GM10847 (cell line): ENCODE data around the gene BARHL2.

Experiments
- POLR2A ChIP-seq: IDR thresholded peaks from 2 replicates; pipeline ENCODE4 v1.6.1; 2011; ENCODE audit not compliant: insufficient read length; ENCODE audit errors: extremely low read depth

Gene BARHL2

DNA sequence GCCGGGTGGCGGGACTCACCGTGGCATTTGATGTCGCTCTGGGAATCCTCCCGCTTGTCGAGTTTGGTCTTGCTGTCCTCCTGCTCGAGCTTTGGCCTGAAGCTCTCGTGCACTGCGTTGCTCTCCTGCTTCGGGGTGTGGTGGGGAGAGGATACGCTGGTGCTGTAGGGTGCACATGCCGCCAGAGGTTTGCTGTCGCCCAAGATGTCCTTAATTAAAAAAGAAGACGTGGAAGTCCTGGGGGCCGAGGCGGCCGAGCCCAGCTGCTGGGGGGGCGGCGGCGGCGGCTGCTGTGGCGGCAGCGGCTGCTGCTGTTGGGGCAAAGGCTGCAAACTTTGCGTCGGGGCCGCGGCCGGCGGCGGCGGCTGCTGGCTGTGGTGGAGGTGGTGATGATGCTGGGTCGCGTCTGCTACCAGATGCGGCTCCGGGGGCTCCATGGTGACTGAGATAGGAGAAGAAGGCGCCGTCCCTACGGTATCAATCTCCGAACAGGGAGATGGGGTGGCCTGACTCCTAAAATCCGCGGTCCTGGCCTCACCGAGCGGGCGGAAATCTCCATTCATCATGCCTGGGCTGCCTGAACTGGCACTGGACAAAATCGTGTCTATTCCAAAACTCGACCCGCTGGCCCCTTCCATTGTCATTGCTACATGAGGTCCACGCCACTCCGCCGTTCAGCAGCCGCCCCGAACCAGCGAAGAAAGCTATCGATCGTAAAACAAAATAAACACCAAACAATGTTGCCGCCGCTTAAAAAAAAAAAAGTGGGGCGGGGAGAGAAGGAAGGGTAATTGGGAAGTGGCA is at the start of gene BARHL2:
TSS of gene BARHL2 (minus strand) at position 751 of the 804 bp plus-strand sequence. CDS start at position 644, 107 bp downstream.
- TF ChIP-seq POLR2A = no peak

DNA sequence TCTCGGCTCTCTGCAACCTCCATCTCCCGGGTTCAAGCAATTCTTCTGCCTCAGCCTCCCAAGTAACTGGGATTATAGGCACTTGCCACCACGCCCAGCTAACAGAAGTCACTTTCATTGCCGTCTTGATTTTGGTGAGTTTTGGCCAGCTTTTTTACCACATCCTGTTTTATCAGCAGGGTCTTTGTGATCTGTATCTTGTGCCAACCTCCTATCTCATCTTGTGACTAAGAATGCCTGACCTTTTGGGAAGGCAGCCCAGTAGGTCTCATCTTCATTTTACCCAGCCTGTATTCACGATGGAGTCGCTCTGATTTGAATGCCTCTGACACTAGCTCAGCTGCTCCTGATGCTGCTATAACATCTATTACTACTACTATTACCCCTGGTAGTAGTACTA is 46.8 kb upstream of the BARHL2 start:
- no peak for TF ChIP-seq POLR2A

DNA sequence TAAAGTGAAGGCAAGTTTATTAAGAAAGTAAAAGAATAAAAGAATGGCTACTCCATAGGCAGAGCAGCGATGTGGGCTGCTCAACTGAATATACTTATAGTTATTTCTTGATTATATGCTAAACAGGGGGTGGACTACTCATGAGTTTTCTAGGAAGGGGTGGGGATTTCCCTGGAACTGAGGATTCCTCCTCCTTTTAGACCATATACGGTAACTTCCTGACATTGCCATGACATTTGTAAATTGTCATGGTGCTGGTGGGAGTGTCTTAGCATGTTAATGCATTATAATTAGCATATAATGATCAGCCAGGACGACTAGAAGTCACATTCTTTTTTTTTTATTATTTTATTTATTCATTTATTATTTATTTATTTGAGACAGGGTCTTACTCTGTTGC is 46.4 kb upstream of the BARHL2 start:
- TF ChIP-seq POLR2A = no peak

DNA sequence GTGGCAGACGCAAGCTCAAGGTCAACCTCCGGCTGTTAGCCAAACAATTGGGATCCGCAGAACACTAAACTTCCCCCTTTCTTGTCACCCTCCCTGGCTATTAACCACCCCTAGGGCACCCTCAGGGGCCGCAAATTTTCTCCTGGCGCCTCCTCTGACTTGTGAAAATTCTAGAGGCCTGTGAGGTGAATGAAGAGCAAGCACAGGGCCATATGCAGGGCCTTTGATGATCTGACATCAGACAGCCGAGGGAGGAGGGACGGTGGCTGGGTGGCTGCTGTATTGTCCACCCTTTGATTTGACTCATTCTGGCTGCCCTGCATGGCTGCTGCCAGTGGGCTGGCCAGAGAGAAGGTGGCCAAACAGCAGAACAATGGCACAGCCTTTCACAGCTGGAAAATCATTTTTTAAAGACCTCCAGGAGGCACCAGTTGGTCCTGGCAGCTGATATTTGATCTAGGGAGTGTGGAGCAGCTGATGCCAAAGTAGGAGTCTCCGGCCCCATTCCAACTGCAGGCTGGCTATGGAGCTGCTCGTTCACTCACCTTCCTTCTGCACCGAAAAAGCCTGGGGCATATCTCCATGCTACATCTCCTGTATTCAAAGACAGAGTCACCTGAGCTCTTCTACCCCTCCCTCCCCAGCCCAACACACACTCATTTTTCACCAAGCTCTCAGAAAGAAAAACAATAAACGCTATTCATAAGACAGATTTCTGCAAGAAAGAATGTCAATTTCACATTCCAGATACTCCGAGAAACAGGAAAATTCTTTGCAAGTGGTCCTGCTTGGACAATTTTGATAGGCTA is 44.9 kb upstream of the BARHL2 start:
- TF ChIP-seq POLR2A = no peak

DNA sequence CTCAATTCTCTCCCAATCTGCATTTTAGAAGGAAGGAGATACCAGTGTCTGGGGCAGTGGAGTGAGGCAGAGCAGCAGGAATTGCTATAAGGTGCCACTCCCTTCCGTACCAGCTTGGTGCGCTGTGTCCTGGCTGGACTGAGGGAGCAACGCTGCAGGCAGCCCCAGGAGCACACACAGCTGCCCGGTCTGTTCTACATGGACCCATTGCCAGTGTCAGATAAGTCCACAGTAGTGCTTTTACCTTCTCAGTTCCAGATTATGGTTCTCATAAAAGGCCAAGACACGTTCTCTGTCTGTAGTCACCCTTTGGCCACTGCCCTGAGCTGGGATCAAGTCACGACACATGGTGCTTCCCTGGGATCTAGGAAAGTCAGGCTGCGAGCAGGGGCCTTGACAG is 44.1 kb upstream of the BARHL2 start:
- no peak for TF ChIP-seq POLR2A

DNA sequence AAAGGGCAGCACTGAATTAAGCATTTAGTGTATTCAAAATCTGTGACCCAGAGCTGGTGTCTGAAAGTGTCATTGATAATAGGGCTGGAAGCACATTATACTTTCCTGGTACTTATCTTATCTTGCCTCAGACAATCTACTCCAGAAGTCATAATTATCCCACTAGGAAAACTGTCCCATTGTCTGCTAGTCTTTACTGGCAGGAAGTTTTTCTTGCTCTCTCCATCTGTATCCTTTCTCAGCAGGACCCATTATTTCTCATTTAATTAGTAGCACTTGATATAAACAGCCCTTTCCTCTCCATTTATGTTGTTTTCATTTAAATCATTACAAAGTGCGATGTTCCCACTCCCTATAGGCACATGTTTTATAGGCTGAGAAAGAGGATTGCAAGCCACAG is 36.5 kb upstream of the BARHL2 start:
- TF ChIP-seq POLR2A = no peak

DNA sequence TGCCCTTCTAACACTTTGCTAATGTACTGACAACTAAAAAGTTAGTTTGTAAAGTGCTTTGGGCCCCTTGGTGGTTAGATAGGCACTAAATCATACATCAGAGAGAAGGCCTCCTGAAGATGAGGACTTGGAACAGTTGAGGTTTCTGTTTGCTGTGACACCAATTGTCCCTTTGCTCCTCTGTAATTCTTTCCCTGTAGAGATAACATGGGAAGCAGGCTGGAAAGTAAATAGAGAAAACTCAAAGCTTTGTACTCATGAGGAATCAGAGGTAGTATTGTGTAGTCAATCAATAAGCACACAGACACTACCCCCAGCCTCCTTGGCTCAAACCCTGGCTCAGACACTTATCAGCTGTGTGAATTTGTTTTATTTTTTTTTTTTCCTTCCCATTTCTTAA is 31.6 kb upstream of the BARHL2 start:
- TF ChIP-seq POLR2A = no peak

DNA sequence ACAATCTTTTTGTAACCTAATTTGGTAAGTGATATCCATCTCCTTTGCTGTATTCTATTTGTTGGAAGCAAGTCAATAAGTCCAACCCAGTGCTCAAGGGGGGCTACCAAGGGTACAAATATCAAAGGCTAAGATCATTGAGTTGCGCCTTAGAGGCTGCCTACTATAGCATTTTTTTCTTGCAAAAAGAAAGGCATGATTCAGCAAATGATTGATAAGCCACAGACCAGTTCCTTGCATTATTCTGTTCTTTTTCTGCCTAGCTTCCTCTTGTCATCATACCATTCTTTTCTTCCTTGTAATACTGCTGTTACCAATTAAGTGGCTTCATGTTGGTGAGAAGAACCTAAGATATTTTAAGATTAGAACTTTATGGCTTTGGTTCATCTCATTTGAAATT is 29.8 kb upstream of the BARHL2 start:
- no peak for TF ChIP-seq POLR2A

DNA sequence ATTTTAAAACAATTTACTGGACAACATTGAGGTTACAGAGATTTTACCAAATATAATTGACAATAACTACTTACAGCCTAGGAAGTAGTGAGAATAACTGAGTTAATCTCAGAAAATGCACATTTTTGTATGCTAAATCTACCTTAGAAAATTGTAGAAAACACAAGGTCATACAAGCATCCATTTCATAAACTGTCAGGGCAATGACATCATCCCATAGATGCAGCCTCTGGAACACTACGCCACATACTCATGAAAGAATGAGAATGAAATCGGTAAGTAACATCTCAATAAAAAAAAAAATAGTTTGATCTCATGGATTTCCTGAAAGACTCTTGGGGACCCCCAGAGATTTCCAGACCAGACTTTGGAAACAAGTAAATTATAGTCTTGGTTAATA is 28.9 kb upstream of the BARHL2 start:
- no peak for TF ChIP-seq POLR2A

DNA sequence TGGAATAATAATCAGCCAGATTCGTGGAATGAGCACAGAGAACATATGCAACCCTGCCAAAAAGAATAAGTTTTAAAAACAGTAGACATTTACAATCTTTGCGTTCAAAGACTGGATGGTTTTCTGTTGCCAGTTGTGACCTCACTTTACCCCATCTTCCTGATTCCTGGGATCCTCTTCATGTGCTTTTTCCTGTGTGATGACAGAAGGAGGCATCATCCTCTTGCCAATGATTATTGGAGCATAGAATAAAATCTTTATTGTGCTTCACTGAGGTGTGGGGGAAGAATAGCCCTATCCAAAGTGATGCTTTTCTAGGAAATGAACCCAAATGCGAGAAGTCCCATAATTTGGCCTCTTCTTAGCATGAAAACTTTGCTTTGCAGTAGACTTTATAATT is 15.0 kb upstream of the BARHL2 start:
- TF ChIP-seq POLR2A = no peak

DNA sequence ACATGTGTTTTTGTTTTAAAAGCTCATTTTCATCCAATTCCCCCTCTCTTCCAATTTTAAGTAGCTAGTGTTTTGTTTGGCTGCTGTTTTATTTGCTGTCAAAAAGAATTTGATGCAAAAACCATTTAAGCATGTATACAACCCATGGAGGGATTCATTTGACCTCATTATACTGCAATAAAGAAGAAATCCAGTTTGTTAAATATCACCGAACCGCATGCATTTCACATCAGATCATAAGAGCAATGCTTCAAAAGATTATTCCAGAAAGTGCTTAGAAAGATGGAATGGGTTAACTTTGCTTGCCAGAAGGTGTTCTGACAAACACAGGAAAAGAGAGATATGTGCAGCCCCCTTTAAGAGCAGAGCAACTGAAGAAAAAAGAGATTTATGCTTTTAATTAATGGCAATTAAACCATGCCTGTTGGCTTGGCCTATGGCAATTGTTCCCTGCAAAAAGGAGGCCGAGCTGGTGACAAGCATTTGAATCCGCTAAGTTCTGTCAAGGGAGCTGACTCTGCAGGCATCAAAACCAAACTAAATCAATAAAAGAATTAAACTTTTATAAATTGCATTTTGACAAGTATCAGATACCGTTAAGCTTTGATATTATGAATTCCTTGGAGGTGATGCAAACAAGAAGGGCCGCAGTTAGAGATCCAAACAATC is 14.4 kb upstream of the BARHL2 start:
- TF ChIP-seq POLR2A = no peak

DNA sequence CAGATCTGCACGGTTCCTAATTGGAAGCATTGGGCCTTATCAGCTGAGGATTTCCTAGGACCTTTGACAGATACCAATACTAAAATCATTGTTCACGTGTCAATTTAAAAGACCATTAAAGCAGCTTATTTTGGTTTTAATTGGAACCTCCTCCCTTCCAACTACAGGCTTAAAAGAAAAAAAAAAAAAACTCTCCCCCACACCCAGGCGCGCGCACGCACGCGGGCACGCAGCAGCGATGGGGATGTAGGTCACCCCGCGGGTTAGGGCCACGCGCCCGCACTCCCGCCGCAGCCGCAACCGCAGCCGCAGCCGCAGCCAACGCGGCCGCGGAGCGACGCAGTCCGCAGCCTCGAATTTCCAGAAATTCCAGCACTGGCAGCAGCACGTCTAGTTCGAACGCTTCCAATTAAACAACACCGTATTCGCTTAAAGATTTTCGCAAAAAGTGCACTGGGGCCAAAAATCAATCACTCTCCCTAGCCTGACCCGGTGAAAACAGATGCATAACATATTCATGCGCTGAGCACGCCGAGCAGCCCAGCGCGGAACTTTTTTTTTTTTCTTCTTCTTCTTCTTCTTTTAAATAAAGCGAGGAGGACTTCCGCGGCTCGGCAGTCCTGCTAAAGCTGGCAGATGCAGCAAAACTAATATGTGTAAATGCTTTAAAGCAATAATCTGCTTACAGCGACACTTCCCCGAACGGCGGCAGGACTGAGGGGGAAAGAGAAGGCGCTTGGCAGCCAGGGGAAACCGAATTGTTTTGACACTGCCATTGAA is 13.3 kb upstream of the BARHL2 start:
- no peak for TF ChIP-seq POLR2A

DNA sequence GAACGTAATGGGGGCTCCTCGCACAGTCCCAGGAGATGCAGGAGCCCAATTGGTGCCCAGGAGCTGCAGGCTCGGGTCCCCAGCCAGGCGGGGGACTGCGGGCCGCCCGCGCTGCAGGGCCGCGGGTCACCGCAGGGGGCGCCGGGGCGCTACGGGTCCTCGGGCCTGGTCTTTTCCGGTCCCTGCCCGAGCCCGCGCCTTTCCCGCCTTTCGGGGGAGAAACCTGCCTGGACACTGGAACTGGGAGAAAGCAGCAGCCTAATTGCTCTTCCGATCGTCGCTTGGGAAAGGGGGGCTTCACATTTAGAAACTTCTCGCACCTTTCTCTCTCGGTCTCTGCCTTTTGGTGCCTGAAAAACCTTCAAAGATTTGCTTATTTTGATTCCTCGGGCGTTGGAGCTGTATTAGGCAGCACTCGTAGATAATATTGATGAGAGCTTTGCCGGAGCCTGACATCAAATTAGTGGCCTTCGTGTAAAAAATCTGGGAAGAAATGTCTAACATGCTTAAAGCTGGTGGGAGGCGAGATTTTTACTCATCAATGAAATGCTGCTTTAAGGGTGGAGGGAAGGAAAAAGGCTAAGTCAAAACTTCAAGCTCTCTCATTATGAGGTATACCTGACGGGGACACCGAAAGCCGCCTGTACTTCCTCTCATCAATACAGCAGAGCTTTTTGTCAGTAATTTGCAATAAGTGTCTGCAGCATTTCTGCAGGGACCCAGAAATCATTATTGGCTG is 12.6 kb upstream of the BARHL2 start:
- no peak for TF ChIP-seq POLR2A

DNA sequence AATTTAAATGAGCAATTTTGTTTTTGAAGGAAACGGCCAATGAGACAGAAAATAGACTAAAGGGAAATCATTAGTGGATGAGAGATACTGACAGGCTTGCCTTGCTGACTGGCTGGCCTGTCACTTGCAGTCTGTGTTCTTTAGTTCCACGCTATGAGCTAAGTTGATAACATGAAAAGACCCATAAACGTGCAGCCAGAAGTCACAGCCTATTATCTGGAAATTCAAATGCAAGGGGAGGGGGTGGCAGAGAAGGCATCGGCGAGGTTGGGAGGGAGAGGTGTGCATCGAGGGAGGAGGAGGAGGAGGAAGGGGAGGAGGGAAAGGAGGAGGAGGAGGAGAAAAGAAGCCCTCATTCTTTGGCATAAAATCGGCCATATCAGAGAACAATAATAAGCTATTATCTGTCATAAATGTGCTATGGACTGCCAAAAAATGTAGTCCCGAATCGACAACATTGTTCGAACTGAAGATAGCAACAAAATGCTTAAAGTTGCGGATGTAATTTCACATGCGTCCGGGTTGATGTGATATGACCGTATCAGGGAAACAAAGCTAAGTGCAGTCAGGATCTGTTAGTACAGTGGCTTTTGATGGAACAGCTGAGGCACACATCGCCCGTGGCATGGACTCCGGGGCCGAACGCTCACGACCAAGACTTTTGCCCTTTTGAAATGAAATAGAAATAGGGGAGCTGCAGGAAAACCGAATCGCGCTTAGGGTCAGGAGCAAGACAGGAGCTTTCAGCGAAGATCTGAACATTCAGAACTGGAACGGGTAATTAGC is 11.6 kb upstream of the BARHL2 start:
- no peak for TF ChIP-seq POLR2A

DNA sequence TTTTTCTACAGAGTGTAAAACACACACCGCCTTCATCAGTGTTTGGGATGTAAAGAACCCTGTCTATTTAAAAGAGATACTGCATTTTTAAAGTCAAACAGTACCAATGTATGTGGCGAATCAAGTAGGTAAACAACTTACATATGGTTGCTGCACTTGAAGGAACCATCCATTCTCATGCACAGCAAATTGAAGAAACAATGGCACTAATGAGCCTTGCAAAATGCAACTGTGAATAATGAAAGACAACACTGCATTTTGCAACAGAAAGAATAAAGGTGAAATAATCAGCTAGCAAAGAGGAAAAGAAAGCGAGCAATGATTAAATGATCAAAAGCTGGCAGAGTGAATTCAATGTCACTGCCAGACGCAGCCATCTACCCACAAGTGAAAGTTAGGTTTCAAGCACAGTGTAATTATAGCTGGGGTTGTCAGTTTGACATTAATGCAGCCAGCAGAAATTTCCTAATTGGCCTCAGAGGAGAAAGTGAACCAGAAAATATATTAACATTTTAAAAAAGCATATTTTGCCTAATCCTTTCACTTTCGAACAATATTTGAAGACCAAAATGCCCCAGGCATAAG is 10.9 kb upstream of the BARHL2 start:
- TF ChIP-seq POLR2A = no peak
